ENCODE measurements around the gene MAGI1.

MAGI1 gene

GRCh38 chr3:65781594-65781993 lies 257.1 kb downstream of the MAGI1 start:
- no peak for DNase-seq

DNA sequence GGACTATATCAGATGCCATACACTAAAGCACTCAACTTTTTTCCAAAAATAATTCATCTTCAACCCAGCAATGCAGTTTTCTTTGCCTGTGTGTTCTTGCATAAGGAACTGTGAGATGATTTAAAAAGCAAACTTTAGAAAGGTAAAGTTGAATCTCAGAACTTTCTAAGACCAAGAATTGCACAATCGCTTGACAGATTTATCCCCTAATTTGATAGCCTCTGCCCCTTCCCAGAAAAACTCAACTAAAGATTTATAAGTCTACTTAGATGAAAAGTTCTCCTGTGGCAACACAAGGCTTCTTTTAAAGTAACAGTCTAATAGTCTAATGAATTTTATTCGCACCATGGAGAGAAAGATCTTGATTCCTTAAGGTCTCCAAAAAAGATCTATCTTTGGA lies 259.3 kb downstream of the MAGI1 start:
- DNase-seq = no peak

- DNase-seq = peak; percentile 1
Observed at GRCh38 chr3:65778968-65779367, 259.8 kb downstream of the MAGI1 start.

- DNase-seq = no peak
Observed at GRCh38 chr3:65777050-65777449, 261.7 kb downstream of the MAGI1 start.

DNA sequence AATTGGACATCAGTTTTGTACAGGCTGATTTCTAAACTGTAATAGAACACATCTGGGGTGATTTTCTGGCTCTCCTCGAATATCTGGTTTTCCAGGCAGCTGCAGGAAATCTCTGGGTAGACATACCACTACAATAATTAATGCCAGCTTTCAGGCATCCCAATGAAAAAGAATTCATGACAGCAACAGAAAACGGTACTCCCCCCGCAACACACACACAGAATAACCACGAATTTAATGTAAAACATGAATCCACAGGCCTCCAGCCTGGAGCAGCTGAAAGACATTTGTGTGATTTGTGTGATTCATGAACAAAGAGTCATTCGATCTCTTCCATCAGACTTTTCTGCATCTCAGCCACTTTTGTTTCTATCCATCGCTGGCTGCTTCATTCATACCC lies 262.2 kb downstream of the MAGI1 start:
- DNase-seq = no peak

GRCh38 chr3:65776081-65776480 lies 262.6 kb downstream of the MAGI1 start:
- no peak for DNase-seq

DNA sequence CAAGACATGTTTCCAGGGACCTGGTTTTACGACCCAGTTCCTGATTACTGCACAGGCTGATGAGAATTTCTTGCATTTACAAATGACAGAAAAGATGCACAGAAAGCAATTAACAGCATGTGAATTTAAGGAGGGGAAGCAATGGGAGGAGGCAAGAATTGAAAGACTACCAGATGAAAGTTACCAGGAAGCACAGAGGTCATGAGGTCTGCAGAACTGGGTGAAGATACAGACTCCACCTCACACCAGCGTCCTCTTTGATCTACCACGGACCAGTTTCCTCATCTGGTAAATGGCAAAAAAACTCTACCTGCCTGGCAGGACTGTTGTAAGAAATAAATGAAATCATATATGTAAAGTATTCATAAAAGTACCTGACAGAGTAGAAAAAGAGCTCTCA lies 266.0 kb downstream of the MAGI1 start:
- DNase-seq = no peak

DNA sequence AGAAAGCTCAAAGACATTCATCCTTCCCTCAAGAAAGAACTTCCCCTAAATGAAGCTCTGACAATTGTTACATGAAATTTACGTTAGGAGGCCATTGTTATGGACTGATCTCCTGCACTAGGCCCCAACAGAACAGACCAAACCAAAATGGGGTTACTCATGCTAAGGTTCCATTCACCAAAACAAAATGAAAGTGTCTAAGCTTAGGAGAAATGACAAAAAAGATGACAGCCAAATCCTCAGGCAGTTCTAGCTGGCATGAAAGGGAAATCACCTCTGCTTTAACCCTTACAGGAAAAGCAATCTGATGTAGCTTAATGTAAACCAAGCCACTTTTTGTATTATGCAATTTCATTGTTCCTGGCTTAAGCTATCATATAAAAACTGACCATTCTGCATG lies 271.2 kb downstream of the MAGI1 start:
- DNase-seq = no peak

DNA sequence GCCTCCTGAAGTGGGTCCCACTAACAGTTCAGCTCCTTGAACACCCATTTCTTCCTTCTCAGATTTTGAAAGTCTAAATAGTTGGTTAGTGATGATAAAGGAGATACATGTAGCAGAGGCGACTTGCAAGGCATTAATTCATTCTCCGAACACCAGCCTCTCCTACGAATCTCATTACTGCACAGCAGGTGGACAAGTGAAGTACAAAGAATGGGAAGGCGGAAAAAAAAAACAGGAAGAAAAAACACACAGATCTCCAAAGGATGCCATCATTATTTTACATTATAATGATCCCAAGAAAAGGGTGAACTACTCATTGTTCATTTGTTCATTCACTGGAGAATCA lies 276.5 kb downstream of the MAGI1 start:
- DNase-seq = no peak

GRCh38 chr3:65761446-65762234 lies 277.1 kb downstream of the MAGI1 start:
- DNase-seq = no peak

DNA sequence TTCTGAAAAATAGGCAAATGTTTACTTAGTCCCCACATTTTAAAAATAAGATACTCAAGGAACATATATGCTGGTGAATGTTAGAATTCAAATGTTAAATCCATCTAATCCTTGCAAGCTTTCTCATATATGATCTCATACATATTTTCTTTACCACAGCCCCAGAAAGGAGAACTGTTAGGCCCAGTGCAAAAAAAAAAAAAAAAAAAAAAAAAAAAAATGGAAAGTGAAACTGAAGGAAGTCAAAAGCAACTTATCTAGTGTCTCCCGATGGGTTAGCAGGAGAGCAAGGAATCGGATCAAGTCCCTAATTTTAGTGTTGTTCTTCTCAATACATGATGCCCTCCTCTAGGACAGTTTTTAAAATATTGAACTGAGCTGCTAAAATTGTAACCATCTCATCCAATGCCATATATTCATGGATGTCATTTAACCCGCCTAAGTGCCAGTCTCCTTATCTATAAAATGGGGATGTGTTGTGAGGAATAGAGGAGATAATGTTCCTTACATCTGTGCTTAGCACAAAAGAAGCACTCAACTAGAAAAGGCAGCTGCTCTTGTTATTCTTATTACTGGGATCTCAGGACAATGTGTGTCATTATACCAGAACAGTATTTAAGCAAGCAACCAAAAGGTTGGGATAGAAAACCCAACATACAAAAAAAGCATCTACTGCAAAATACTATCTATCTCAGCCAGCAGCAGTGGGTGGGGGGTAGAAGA lies 279.7 kb downstream of the MAGI1 start:
- DNase-seq = no peak

DNA sequence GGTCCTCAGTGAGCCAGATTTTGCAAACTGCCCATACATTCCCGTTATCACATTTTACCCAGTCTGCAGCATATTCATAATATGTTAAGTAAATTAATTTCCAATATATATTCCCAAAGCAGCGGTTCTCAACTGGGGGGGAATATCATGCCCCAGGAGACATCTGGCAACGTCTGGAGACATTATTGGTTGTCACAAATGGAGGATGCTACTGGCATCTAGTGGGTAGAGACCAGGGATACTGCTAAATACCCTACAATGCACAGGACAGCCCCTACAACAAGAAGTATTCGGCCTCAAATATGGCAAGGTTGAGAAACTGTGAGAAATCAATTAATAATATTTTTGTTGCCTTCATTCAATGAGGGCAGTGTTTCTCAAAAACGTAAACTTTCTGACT lies 280.3 kb downstream of the MAGI1 start:
- no peak for DNase-seq

DNA sequence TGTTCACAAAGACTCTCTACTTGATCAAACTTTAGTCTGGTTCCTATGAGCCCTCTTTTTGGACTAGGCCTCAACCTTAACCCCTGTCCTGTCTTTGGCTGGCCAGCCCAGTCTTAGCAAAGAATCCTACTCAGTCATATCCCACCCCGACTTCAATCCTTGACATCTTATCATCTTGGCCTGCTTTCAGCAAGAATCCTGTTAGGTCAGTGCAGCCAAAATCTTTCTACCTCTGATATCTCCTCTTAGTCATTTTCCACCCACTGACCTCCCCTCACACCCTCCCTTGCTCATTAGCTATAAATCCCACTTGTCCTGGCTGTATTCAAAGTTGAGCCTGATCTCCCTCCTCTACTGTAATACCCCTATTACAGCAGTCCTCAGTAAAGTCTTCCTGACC lies 286.1 kb downstream of the MAGI1 start:
- DNase-seq = no peak

- DNase-seq = no peak
Observed at GRCh38 chr3:65751123-65751700, 287.5 kb downstream of the MAGI1 start.

GRCh38 chr3:65749066-65749465 lies 289.7 kb downstream of the MAGI1 start:
- no peak for DNase-seq

- DNase-seq = no peak
Observed at GRCh38 chr3:65748326-65748725, 290.4 kb downstream of the MAGI1 start.

DNA sequence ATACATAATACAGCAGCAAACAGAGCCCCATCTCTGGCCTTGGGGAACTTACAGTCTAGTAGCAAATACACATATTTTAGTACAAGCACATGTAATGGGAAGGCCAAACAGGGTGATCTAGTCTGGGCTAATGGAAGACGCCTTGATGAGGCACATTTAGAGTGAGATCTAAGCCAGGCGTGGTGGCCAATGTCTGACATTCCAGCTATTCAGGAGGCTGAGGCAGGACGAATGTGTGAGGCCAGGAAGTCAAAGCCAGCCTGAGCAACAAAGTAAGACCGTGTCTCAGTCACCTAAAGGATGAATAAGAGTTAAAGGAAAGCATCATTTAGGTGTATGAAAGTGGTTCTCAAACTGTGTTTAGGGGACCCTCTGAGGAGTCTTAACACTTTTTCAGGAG lies 291.9 kb downstream of the MAGI1 start:
- DNase-seq = no peak

DNA sequence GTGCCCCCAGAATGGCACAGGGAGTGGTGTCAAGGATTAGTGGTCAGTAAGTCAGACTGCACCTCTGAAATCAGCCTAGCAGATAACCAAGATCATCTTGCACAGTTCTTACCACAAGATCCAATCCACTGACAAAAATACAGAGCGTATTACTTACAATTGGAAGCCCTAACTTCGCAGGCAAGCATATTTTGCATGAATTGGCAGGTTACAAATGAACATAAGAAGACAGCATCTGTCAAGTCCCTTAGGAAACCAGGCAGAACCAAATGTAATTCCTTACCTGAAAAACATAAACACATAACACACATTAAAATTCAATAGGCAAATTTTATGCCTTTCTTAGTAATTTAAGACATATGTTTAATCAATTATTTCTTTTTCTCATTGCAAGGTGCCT lies 293.4 kb downstream of the MAGI1 start:
- no peak for DNase-seq

DNA sequence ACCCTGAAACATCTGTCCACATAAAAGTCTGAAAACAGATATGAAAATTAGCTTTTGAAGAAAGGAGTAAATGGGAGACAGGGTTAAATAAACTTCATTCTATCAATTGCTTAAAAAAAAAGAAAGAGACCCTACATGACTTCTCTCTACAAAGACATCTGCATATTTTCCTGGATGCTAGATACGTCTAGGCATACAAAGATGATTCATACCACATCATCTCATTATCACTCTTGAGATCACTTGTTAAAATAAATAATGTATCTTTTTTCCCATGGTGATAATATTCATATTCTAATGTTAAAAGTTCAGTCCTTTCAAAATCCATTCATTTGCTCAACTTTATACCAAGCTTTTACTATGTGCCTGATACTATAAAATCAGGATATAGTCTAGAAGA lies 295.8 kb downstream of the MAGI1 start:
- DNase-seq = no peak

DNA sequence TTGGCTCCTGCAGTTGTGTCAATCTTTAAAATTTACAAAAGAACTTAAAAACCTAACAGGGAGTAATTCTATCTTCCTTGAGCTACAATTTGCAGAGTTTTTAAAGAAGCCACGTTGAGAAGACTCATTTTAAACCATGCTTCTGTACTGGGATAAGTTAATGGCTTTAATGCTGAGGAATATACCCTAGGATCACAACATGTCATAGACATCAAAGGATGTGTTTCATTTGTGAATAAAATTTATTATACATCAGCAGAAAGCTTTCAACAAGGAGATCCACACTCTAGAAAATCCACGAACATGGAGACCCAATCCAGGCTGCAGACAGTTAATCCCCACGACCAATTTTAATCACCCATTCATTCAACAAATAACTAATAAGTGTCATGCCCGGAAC lies 297.2 kb downstream of the MAGI1 start:
- no peak for DNase-seq

- DNase-seq = no peak
Observed at GRCh38 chr3:65739901-65740541, 298.7 kb downstream of the MAGI1 start.

- DNase-seq = no peak
Observed at GRCh38 chr3:65734792-65735191, 303.9 kb downstream of the MAGI1 start.

- no peak for DNase-seq
Observed at GRCh38 chr3:65734382-65734781, 304.3 kb downstream of the MAGI1 start.

DNA sequence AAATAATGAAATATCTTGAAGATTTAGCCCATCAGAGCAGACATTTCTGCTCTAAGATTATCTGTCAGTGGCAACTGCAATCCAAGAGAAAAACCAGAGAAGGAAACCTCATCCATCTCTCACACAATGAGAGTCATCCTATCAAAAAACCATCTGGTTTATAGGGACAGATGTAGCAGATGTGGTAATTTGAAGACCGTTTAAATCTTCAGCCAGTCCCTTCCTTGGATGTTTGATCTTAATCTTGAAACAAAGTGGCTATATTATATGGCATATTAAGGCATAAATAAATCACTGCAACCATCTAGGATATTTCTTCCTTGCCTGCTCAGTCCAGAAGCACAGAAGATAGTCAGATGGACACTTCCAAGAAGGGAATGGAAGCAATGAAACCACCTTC lies 305.3 kb downstream of the MAGI1 start:
- DNase-seq = no peak

Data from NCI-H526 treated with DMSO at 0.1 percent for 48 hours (cell line).